Fibroblast of pulmonary artery (primary cell): ENCODE results near the gene DDAH1.

Experiments used
- DNase-seq: peaks from one replicate; pipeline ENCODE4 v3.0.0-alpha.2; 2010; ENCODE audit warnings: low read depth
- H3K4me3 ChIP-seq: replicated peaks from 2 replicates; pipeline ENCODE4 v1.5.1; 2011; ENCODE audit warnings: low read depth, mild to moderate bottlenecking, control low read depth, low read length, moderate library complexity
- TF ChIP-seq, protein P1 (sequence below): IDR thresholded peaks from 2 replicates; pipeline ENCODE4 v1.5.1; 2011; ENCODE audit warnings: mild to moderate bottlenecking, control low read depth, low read length, inconsistent platforms; ENCODE audit errors: missing control alignments

DDAH1 gene

DNA sequence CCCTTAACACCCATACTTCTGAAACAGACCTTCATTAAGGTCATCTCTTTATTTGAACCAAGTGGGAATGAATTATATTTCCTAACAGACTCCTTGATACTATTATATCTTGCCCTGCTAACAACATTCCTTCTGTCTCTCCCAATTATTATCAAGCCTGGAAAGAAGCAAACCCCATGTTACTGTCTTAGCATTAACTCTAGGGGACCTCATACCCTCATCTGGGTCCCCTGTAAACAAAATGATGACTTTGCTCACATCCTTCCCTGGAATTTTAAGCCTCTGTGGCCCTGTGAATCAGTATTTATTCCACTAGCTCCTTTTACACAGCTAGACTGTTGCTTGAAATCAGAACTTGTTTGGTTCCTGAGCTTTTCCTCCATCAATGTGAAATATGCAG, 150.2 kb downstream of the DDAH1 start:
- no peak overlapping the region for H3K4me3 ChIP-seq
- DNase-seq = no peak
- TF ChIP-seq, protein P1, sequence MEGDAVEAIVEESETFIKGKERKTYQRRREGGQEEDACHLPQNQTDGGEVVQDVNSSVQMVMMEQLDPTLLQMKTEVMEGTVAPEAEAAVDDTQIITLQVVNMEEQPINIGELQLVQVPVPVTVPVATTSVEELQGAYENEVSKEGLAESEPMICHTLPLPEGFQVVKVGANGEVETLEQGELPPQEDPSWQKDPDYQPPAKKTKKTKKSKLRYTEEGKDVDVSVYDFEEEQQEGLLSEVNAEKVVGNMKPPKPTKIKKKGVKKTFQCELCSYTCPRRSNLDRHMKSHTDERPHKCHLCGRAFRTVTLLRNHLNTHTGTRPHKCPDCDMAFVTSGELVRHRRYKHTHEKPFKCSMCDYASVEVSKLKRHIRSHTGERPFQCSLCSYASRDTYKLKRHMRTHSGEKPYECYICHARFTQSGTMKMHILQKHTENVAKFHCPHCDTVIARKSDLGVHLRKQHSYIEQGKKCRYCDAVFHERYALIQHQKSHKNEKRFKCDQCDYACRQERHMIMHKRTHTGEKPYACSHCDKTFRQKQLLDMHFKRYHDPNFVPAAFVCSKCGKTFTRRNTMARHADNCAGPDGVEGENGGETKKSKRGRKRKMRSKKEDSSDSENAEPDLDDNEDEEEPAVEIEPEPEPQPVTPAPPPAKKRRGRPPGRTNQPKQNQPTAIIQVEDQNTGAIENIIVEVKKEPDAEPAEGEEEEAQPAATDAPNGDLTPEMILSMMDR = no peak

DNA sequence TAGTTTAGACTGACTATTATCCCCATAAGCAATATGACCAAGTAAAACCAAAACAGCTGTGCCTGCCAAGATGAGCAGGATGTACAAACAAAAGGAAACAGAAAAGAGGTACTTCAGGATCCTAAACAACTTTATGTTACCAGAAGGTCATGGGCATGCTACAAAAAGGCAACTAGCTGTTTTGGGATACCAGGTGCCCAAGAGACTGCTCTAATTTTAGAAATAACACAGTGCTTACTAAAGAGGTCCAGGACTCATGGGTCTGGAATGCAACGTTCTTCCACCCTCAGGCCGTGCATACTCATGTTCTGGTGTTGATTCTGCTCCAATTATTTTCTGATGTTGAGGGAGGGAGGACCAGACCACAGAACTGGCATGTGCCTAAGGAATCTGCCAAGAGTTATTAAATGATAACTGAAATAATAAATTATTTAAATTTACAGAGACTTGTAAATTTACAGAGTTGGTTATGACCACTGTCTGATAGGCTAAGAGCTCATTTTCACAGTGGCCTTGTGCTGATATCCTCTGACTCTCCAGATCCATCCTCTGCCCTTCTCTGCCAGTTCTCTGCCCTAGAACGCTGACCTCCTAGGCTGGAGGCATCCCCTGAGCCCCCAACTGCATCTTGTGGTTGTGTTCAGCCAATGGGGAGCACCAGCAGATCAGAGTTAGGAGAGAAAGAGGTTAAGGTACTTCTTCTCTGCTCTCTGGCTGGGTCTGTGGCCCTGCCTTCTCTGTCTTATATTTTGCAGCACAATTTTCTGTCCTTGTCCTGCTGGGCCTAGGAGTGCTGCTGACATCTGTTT, 150.9 kb downstream of the DDAH1 start:
- H3K4me3 ChIP-seq = no peak overlapping the region
- DNase-seq = peak; percentile 90
- TF ChIP-seq, protein P1 = no peak

DNA sequence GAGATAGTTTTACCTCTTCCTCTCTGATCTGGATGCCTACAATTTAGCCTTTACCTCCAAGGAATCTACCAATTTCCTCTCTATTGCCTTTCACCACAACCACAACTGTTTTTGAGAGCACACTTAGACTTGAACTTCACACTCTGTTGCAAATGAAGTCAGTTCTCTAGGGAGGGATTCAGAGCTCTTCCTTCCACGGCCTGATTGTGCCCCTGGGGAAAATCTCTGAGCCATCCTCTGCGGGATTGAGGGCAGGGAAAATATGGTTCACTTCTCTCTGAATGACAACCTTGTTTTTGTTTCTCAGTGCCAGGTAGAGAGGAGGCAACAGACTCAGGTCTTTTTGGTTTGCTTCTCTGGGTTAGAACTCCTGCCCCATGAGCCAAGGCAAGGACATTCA, 153.1 kb downstream of the DDAH1 start:
- TF ChIP-seq, protein P1 = no peak
- no peak for DNase-seq
- no peak overlapping the region for H3K4me3 ChIP-seq

DNA sequence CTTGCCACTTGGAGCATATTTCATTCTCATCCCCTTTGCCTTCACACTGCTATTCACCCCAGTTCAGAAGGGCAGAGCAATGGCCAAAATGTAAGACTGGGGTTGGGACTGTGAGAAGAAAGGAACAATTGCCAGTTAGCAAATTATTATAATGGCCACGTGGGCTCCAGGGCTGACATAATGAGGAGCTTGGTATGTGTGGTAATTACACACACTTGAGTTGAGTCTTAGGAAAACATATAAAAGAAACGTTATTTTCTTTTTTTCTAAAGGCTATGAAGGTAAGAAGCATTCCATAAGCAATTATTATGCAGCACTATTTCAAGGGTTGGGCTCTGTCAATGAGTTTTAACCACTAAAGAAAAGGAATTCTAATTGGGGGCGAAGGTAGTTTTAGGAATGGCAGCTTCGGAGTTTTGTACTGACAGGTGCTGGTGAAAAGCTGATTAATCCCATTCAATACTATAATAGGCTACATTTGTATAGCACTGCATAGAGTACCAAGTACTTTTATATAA, 156.1 kb downstream of the DDAH1 start:
- no peak overlapping the region for H3K4me3 ChIP-seq
- TF ChIP-seq, protein P1 = no peak
- DNase-seq = no peak

DNA sequence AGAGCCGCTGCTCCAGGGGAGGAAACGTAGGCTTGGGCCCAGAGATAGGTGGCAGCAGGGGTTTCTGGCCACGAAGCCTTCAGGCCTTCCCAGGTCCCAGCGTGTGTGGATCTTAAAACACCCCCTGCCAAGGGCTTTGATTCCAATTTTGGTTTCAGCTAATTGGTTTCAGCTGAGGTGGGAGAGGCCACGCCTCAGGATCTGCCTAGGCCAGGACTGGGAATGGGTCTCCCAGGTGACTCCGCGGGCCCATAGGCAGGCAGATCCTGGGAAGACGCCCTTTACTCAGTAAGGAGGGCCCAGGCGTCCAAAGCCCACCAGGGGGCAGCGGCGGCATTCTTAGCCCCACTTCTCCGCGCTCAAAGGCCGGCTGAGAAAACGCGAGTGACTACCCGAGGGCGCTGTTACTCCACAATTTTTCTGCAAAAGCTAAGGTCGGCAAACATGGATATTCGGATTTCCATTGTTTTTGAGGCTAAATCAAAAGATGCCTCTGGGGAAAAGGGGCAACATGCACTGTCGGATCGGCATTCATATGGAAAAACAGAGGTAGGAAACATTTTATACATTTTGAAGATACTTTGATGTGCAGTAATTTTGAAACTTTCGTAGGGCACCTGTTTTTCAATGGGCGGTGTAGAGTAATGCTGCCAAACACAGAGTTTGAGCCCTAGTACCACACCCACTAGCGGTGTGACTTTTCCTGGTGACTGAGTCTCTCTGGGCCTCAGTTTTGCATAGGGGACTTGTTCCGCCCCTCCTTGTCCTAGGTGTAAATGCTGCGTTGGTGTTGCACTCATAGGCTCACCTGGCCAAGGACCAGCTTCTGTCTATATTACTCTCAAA, 156.7 kb downstream of the DDAH1 start:
- peak; percentile 92 for DNase-seq
- H3K4me3 ChIP-seq = no peak overlapping the region
- TF ChIP-seq, protein P1 = peak; percentile 97

DNA sequence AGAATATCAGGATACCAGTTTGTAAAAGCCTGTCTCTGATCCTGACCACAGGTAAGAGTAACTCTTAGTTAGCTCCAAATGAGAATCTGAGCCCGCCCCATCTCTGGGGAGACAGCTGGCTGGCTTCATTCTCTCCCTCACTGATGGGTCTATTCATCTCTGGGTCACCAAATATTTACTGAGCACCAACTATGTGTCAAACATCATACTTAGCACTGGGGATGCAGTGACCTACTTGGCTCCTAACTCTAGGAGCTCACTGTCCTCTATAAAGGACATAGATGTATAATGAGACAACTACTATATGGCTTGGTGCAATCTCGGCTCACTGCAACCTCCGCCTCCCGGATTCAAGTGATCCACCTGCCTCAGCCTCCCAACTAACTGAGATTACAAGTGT, 158.7 kb downstream of the DDAH1 start:
- no peak for DNase-seq
- TF ChIP-seq, protein P1 = no peak
- no peak overlapping the region for H3K4me3 ChIP-seq
